Testis (tissue), 2 donors: ENCODE results near the gene BCR.
"Not testable (repeated sequence)": the region's sequence is repeated elsewhere in the genome, so short reads cannot be mapped to it uniquely, and the experiment has no call there.

Experiments used
- POLR2A ChIP-seq: fragments of 450-650 bp; IDR thresholded peaks from one replicate; pipeline ENCODE4 v1.6.1; 2017; ENCODE audit warnings: antibody characterized with exemption, mild to moderate bottlenecking, moderate library complexity
- TF ChIP-seq, protein P1 (sequence below), 3 experiments: fragments of 450-650 bp in 2 of 3; fragments of 200-600 bp in 1 of 3; sonication (generic) in 1 of 3; IDR thresholded peaks; one replicate each; pipeline ENCODE4 v1.5.1; 2016 to 2019; ENCODE audit warnings: antibody characterized with exemption in 3 of 3, mild to moderate bottlenecking in 2 of 3, moderate library complexity in 1 of 3

DNA sequence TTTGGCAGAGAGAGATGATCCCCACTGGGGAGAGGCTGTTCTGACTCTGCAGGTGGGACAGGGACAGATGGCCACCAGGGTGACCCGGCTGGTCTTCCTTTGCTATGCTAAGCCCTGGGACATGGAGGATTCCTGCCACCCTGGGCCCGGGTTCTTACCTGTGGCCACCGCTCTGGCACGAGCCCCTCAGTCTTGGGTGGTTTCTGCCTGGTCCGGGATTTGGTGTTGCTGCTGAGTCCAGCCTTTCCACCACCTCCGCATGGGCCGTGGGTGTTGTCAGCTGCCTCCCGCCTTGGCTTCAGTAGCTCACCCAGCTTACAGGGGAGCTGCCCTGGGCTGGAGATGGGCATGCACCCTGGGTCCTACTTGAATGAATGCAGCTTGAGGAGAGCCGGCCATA, 138.0 kb downstream of the BCR start:
- TF ChIP-seq, protein P1, sequence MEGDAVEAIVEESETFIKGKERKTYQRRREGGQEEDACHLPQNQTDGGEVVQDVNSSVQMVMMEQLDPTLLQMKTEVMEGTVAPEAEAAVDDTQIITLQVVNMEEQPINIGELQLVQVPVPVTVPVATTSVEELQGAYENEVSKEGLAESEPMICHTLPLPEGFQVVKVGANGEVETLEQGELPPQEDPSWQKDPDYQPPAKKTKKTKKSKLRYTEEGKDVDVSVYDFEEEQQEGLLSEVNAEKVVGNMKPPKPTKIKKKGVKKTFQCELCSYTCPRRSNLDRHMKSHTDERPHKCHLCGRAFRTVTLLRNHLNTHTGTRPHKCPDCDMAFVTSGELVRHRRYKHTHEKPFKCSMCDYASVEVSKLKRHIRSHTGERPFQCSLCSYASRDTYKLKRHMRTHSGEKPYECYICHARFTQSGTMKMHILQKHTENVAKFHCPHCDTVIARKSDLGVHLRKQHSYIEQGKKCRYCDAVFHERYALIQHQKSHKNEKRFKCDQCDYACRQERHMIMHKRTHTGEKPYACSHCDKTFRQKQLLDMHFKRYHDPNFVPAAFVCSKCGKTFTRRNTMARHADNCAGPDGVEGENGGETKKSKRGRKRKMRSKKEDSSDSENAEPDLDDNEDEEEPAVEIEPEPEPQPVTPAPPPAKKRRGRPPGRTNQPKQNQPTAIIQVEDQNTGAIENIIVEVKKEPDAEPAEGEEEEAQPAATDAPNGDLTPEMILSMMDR (IDR thresholded peaks at IDR 0.05) = not testable (repeated sequence)
- not testable (repeated sequence) for TF ChIP-seq POLR2A
